ENCODE results near the gene MGME1.
"Not testable (repeated sequence)": the region's sequence is repeated elsewhere in the genome, so short reads cannot be mapped to it uniquely, and the experiment has no call there.

The MGME1 gene

GRCh38 chr20:17998446-17998845, 29.6 kb downstream of the MGME1 start:
- no peak for DNase-seq

GRCh38 chr20:17999566-17999965, 30.7 kb downstream of the MGME1 start:
- DNase-seq, result no peak

GRCh38 chr20:18001131-18001921, 32.5 kb downstream of the MGME1 start:
- DNase-seq, result no peak

- no peak for DNase-seq
These were observed 35.1 kb downstream of the MGME1 start for GRCh38 chr20:18003897-18004296.

GRCh38 chr20:18004384-18005031, 35.7 kb downstream of the MGME1 start:
- DNase-seq, result no peak

GRCh38 chr20:18005170-18005989, 36.6 kb downstream of the MGME1 start:
- DNase-seq, result no peak

GRCh38 chr20:18005990-18006364, 37.2 kb downstream of the MGME1 start:
- no peak for DNase-seq

- DNase-seq, result no peak
These were observed 37.9 kb downstream of the MGME1 start for GRCh38 chr20:18006684-18007083.

GRCh38 chr20:18007534-18008292, 38.9 kb downstream of the MGME1 start:
- DNase-seq, result no peak

- no peak for DNase-seq
These were observed 40.3 kb downstream of the MGME1 start for GRCh38 chr20:18009116-18009515.

- DNase-seq, result no peak
These were observed 42.7 kb downstream of the MGME1 start for GRCh38 chr20:18011482-18011881.

GRCh38 chr20:18011951-18012645, 43.3 kb downstream of the MGME1 start:
- no peak for DNase-seq

GRCh38 chr20:18012901-18013300, 44.1 kb downstream of the MGME1 start:
- DNase-seq, result no peak

- DNase-seq, result no peak
These were observed 45.6 kb downstream of the MGME1 start for GRCh38 chr20:18014411-18014810.

- DNase-seq, result no peak
These were observed 48.0 kb downstream of the MGME1 start for GRCh38 chr20:18016772-18017171.

- DNase-seq, result no peak
These were observed 49.3 kb downstream of the MGME1 start for GRCh38 chr20:18018100-18018499.

GRCh38 chr20:18019068-18019467, 50.2 kb downstream of the MGME1 start:
- DNase-seq, result no peak

GRCh38 chr20:18020931-18021330, 52.1 kb downstream of the MGME1 start:
- DNase-seq, result no peak

GRCh38 chr20:18024606-18025127, 55.8 kb downstream of the MGME1 start:
- no peak for DNase-seq

GRCh38 chr20:18027011-18027410, 58.2 kb downstream of the MGME1 start:
- not testable (repeated sequence) for DNase-seq

- DNase-seq, result no peak
These were observed 61.2 kb downstream of the MGME1 start for GRCh38 chr20:18030020-18030419.

GRCh38 chr20:18031050-18031449, 62.2 kb downstream of the MGME1 start:
- no peak for DNase-seq
